PC-3 (cell line): Measurements from ENCODE around the gene EHBP1. TPM values are rescaled to one million over a fixed set of nuclear protein-coding genes. Genes with fewer than 3 reads are reported as not detected.

Source experiments
- ATAC-seq: fragments of 200-7000 bp; cut with Tn5 transposase; 2 replicates; pipeline ENCODE4 v1.9.1; 2020; ENCODE audit warnings: mild to moderate bottlenecking, moderate library complexity
- BruUV-seq: library from RNA; stranded (reverse); fragments of 400-500 nt; replicated peaks from 2 replicates; lab custom pipeline; 2021; lab: Mats Ljungman, UMichigan
- CTCF ChIA-PET: fragments of 300-600 bp; sonication (Branson Sonifier 250); formaldehyde crosslinking; loops from one replicate; lab custom pipeline; 2022; ENCODE audit warnings: antibody characterized with exemption; lab: Charles Lee
- POLR2A ChIA-PET: fragments of 300-600 bp; sonication (Branson Sonifier 250); formaldehyde crosslinking; loops from one replicate; lab custom pipeline; 2022; ENCODE audit warnings: antibody characterized with exemption; ENCODE audit not compliant: unreplicated experiment; lab: Charles Lee
- DNase-seq: peaks from one replicate; pipeline ENCODE4 v3.0.0-alpha.2; 2015
- H2AFZ ChIP-seq: fragments of 300-600 bp; sonication (generic); 2 replicates; pipeline ENCODE4 v1.6.0; 2016; ENCODE audit warnings: antibody characterized with exemption, low read length
- H3F3A ChIP-seq: fragments of 300-600 bp; sonication (generic); one replicate; pipeline ENCODE4 v1.6.0; 2017; ENCODE audit warnings: antibody characterized with exemption, low read length, control low read depth, mild to moderate bottlenecking; ENCODE audit not compliant: unreplicated experiment
- H3K27ac ChIP-seq: fragments of 300-600 bp; sonication (generic); 2 replicates; pipeline ENCODE4 v1.5.1; 2016; ENCODE audit warnings: mild to moderate bottlenecking, low read length
- H3K27me3 ChIP-seq: fragments of 300-600 bp; sonication (generic); 2 replicates; pipeline ENCODE4 v1.6.1; 2016; ENCODE audit warnings: low read length, mixed read lengths
- H3K36me3 ChIP-seq: fragments of 300-600 bp; sonication (generic); 2 replicates; pipeline ENCODE4 v1.6.1; 2016; ENCODE audit warnings: low read depth, mixed run types, low read length, mixed read lengths
- H3K4me1 ChIP-seq: fragments of 300-600 bp; sonication (generic); 2 replicates; pipeline ENCODE4 v1.5.1; 2016; ENCODE audit warnings: low read length; ENCODE audit not compliant: insufficient read depth
- H3K4me2 ChIP-seq: fragments of 300-600 bp; sonication (generic); 2 replicates; pipeline ENCODE4 v1.6.0; 2016; ENCODE audit warnings: low read length
- H3K4me3 ChIP-seq: fragments of 300-600 bp; sonication (generic); 2 replicates; pipeline ENCODE4 v1.5.1; 2016; ENCODE audit warnings: mild to moderate bottlenecking, low read length, mixed read lengths
- H3K79me2 ChIP-seq: fragments of 300-600 bp; sonication (generic); 2 replicates; pipeline ENCODE4 v1.6.1; 2017; ENCODE audit warnings: low read length, mixed read lengths
- H3K9ac ChIP-seq: fragments of 300-600 bp; sonication (generic); 2 replicates; pipeline ENCODE4 v1.6.0; 2016; ENCODE audit warnings: mild to moderate bottlenecking, low read length
- H3K9me2 ChIP-seq: fragments of 300-600 bp; sonication (generic); replicated peaks from 2 replicates; pipeline ENCODE4 v1.6.1; 2016; ENCODE audit warnings: mixed run types, low read length, mixed read lengths
- H3K9me3 ChIP-seq: fragments of 300-600 bp; sonication (generic); 2 replicates; pipeline ENCODE4 v1.6.1; 2016; ENCODE audit warnings: low read length, mixed read lengths
- H4K20me1 ChIP-seq: fragments of 300-600 bp; sonication (generic); 2 replicates; pipeline ENCODE4 v1.6.1; 2016; ENCODE audit warnings: low read length, mixed read lengths
- EZH2 ChIP-seq: fragments of 300-600 bp; sonication (generic); IDR thresholded peaks from one replicate; pipeline ENCODE4 v1.6.1; 2017; ENCODE audit warnings: antibody characterized with exemption, mild to moderate bottlenecking, low read length; ENCODE audit not compliant: unreplicated experiment
- EZH2phosphoT487 ChIP-seq: fragments of 300-600 bp; sonication (generic); IDR thresholded peaks from 2 replicates; pipeline ENCODE4 v1.6.1; 2018; ENCODE audit warnings: mild to moderate bottlenecking, antibody characterized with exemption, low read length, borderline replicate concordance
- intact Hi-C: fragments of 100-400 bp; cut with micrococcal nuclease; formaldehyde crosslinking; loops from 2 replicates; pipeline ENCODE4 v1.9.0; 2023
- total RNA-seq: library from RNA; depleted of rRNA; stranded (reverse); fragments of >200 nt; gene quantifications from 2 replicates; pipeline ENCODE4 v1.2.3, GENCODE V29; 2014
- TF ChIP-seq, protein P1 (sequence below): fragments of 300-600 bp; sonication (generic); conservative IDR thresholded peaks from 2 replicates; pipeline ENCODE4 v1.5.1; 2017; ENCODE audit warnings: antibody characterized with exemption, low read depth, mild to moderate bottlenecking, low read length

EHBP1 gene
- total RNA-seq, 1 experiment from 2014 or later = 25.7 TPM

DNA sequence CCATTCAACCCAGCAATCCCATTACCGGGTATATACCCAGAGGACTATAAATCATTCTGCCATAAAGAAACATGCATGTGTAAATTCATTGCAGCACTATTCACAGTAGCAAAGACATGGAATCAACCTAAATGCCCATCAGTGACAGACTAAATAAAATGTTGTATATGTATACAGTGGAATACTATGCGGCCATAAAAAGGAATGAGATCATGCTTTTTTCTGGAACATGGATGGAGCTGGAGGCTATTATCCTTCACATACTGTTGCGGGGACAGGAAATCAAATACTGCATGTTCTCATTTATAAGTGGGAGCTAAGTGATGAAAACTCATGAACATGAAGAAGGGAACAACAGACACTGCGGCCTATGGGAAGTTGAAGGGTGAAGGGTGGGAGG is 65.1 kb downstream of the EHBP1 start:
- H4K20me1 ChIP-seq = no peaks in the 10 kb centered on the region
- H3K79me2 ChIP-seq = no peaks in the 10 kb centered on the region
- H3K9me2 ChIP-seq = no peaks in the 10 kb centered on the region
- ChIA-PET POLR2A (no interaction called here), CTCF (interaction anchor here (0.7 kb wide), 1 partner anchor 1236 kb away, joined by 3 read pairs; no protein-coding TSS in a partner anchor)
- no TSS peak for BruUV-seq
- H3K9me3 ChIP-seq = no peaks in the 10 kb centered on the region
- H3K27me3 ChIP-seq = no peaks in the 10 kb centered on the region
- no peak overlapping the region for H2AFZ ChIP-seq
- H3K36me3 ChIP-seq = no peaks in the 10 kb centered on the region
- H3K4me3 ChIP-seq = no peak overlapping the region
- no peak overlapping the region for H3K9ac ChIP-seq
- peaks cover 30% of the 10 kb centered on the region for H3K4me1 ChIP-seq
- intact Hi-C loops = no loop called here
- no peak overlapping the region for H3K27ac ChIP-seq
- TF ChIP-seq, protein P1, sequence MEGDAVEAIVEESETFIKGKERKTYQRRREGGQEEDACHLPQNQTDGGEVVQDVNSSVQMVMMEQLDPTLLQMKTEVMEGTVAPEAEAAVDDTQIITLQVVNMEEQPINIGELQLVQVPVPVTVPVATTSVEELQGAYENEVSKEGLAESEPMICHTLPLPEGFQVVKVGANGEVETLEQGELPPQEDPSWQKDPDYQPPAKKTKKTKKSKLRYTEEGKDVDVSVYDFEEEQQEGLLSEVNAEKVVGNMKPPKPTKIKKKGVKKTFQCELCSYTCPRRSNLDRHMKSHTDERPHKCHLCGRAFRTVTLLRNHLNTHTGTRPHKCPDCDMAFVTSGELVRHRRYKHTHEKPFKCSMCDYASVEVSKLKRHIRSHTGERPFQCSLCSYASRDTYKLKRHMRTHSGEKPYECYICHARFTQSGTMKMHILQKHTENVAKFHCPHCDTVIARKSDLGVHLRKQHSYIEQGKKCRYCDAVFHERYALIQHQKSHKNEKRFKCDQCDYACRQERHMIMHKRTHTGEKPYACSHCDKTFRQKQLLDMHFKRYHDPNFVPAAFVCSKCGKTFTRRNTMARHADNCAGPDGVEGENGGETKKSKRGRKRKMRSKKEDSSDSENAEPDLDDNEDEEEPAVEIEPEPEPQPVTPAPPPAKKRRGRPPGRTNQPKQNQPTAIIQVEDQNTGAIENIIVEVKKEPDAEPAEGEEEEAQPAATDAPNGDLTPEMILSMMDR = no peak
- TF ChIP-seq EZH2phosphoT487 (no peak), EZH2 (no peak)
- no peaks in the 10 kb centered on the region for H3F3A ChIP-seq
- H3K4me2 ChIP-seq = no peak overlapping the region
- DNase-seq (no peak), ATAC-seq (no peak)

DNA sequence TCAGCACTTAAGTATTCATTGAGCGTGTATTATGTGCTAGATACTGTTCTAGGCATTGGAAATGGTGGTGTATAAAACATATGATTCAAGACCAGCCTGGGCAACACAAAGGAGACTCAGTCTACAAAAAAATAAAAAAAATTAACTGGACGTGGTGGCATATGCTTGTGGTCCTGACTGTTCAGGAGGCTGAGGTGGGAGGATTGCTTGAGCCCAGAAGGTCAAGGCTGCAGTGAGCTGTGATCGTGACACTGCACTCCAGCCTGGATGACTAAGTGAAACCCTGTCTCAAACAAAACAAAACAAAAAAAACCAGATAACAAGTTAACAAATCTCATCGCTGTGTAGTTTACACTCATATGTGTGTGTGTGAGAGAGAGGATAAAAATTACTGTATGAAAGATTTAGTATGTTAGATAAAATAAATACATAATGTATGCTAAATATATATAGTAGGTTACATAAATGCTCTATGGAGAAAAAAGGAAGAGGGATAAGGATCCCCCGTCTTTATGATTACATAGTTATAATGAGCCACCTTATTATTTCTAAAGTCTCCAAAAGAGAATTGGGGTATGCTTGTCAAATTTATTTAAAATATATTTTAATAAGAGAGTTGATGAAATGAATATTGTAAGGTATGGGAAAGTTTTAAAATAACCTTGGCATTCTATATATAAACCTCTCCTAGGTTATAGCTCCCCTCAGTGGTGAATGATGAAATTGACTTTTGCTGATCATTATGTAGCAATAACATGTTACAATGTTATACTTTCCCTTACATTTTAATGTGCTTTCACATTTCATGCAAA is 69.2 kb downstream of the EHBP1 start:
- POLR2A ChIA-PET = interaction anchor here (0.6 to 0.7 kb wide), 2 partner anchors 157 to 642 kb away, joined by 3 to 4 read pairs; no protein-coding TSS in a partner anchor

More for the DNA sequence above, 69.2 kb downstream of the EHBP1 start:
- no peaks in the 10 kb centered on the region for H3K9me2 ChIP-seq
- no peaks in the 10 kb centered on the region for H4K20me1 ChIP-seq
- H3K9ac ChIP-seq = no peak overlapping the region; the same call in 1 of the 2 replicates
- no peaks in the 10 kb centered on the region for H3K36me3 ChIP-seq
- H3K27ac ChIP-seq = peak overlapping the region; percentile 31
- no TSS peak for BruUV-seq
- peaks cover 14% of the 10 kb centered on the region for H3K4me1 ChIP-seq
- CTCF ChIA-PET = interaction anchor here (2.2 kb wide), 1 partner anchor 317 kb away, joined by 15 read pairs; no protein-coding TSS in a partner anchor
- no peaks in the 10 kb centered on the region for H3K27me3 ChIP-seq
- no peaks in the 10 kb centered on the region for H3K79me2 ChIP-seq
- intact Hi-C loops = loop anchor here (1.0 to 5.0 kb wide), 5 partner anchors 69 to 782 kb away; partner anchors contain the start of genes EHBP1 and TMEM17
- no peak for TF ChIP-seq EZH2
- TF ChIP-seq, protein P1 = peak; percentile 80
- no peak for TF ChIP-seq EZH2phosphoT487
- H3K4me2 ChIP-seq = peak overlapping the region; percentile 29; the same call in 1 of the 2 replicates
- H2AFZ ChIP-seq = no peak overlapping the region
- no peak overlapping the region for H3K4me3 ChIP-seq
- ATAC-seq (peak; percentile 81), DNase-seq (peak; percentile 80)
- H3K9me3 ChIP-seq = no peaks in the 10 kb centered on the region
- no peaks in the 10 kb centered on the region for H3F3A ChIP-seq
